HepG2 (cell line): ENCODE data around the gene GC.

Experiments used
- CTCF ChIP-seq: sonication (generic); formaldehyde crosslinking; IDR thresholded peaks from 2 replicates; pipeline ENCODE4 v1.5.0; 2020; ENCODE audit warnings: mild to moderate bottlenecking, missing genetic modification reagents, moderate library complexity
- HDAC2 ChIP-seq: sonication (generic); formaldehyde crosslinking; IDR thresholded peaks from 2 replicates; pipeline ENCODE4 v1.4.0; 2020; ENCODE audit warnings: missing genetic modification reagents
- MLX ChIP-seq: IDR thresholded peaks from 2 replicates; pipeline ENCODE4 v1.6.1; 2016
- MNT ChIP-seq: fragments of 450-650 bp; IDR thresholded peaks from 2 replicates; pipeline ENCODE4 v1.6.1; 2016
- PHF21A ChIP-seq: sonication (generic); formaldehyde crosslinking; IDR thresholded peaks from 2 replicates; pipeline ENCODE4 v1.5.0; 2020; ENCODE audit warnings: mild to moderate bottlenecking, missing genetic modification reagents
- ZNF138 ChIP-seq: sonication (generic); formaldehyde crosslinking; IDR thresholded peaks from 2 replicates; pipeline ENCODE4 v1.5.0; 2020; ENCODE audit warnings: mild to moderate bottlenecking, low read depth, missing genetic modification reagents
- ZZZ3 ChIP-seq: sonication (generic); formaldehyde crosslinking; IDR thresholded peaks from 2 replicates; pipeline ENCODE4 v1.4.0; 2020; ENCODE audit warnings: missing genetic modification reagents, mild to moderate bottlenecking, borderline replicate concordance

- TF ChIP-seq MNT, result no peak
- TF ChIP-seq ZNF138 (CRISPR knock-in tag), result no peak
- no peak for TF ChIP-seq ZZZ3 (CRISPR knock-in tag)
- no peak for TF ChIP-seq CTCF (CRISPR knock-in tag)
- no peak for TF ChIP-seq HDAC2 (CRISPR knock-in tag)
- TF ChIP-seq MLX (CRISPR knock-in tag), result no peak
- no peak for TF ChIP-seq PHF21A (CRISPR knock-in tag)
Observed at GRCh38 chr4:71768123-71768522, 15.8 kb downstream of the GC start.
